Activated CD8-positive, alpha-beta memory T cell treated with anti-CD3 and anti-CD28 coated beads, Interleukin-2, amount 50 U/mL, for 24 hours (primary cell): ENCODE data around the gene LIX1L.
A peak's percentile ranks its signal among the peaks of the same experiment; 100 is the strongest.

Experiments used
- DNase-seq: peaks from one replicate; pipeline ENCODE4 v3.0.0-alpha.2; 2020; ENCODE audit errors: extremely low read depth

LIX1L gene

GRCh38 chr1:145985502-145986439, 28.0 kb upstream of the LIX1L start:
- no peak for DNase-seq

DNA sequence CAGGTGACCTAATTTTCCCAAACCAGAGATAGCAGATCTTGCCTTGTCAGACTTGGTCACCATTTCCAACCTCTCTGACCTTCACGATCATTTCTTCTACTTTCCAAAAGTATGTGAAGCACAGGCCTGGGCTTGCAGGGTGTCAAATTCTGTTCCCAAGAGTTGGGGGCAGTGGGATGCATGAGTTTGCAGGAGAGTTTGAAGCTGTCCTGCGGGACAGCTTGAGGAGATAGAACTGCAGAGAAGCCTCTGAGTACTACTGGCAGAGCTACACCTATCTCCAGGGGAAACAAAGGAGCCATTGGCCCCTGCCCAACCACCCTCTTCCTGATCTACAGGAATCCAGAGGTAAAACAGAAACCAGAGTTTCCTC, 27.3 kb upstream of the LIX1L start:
- no peak for DNase-seq

GRCh38 chr1:145983960-145984830, 26.4 kb upstream of the LIX1L start:
- DNase-seq, result no peak

DNA sequence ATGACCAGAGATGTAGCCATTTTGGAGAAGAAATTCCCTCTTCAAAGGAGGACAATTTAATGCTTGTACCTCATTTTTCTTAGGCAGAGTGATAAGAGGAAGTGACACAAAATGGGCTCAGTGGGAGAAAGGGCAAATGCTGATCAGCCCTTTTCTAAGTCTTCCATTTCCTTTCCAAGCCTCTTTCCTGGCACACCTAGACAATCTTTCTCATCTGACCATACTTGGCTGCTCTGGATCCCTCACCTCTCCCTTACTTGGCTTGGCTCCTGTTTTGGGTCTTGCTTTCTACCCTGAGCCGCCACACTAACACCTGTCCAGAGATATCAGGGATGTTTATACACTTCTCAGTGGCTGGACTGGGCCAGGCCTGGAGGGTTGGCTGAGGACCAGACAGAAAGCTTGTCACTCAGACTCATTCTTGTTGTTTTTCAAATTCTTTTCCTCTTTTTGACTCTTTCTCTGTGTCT, 25.4 kb upstream of the LIX1L start:
- DNase-seq, result no peak

GRCh38 chr1:145982010-145982723, 24.4 kb upstream of the LIX1L start:
- DNase-seq, result no peak

- DNase-seq, result no peak
Measured at GRCh38 chr1:145980457-145980994, 22.7 kb upstream of the LIX1L start.

DNA sequence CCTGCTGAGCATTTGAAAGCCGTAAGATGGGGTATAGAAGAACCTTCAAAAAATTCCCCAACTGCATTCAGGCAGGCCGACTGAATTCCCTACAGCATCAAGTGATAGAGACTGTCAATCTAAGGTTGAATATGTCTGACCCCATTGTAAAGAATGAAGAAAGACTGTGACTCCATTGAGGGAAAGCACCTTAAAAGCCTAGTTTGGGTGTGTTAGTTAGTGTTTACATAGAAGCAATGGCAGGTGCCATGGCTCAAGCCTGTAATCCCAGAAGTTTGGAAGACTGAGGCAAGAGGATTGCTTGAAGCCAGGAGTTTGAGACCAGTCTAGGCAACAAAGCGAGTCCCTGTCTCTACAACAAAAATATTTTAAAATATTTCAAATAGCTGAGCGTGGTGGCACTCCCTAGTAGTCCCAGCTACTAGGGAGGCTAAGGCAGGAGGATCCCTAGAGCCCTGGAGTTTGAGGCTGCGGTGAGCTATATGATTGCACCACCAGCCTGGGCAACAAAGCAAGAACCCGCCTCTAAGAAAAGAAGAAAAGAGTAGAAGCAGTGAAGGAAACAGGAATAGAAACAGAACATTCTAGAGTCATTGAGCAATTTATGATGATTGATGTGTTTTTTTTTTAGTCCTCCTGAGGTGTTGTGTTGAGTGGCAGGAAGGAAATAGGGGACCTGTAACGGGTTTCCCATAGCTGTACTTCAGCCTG, 22.1 kb upstream of the LIX1L start:
- no peak for DNase-seq

GRCh38 chr1:145978854-145979745, 21.3 kb upstream of the LIX1L start:
- peak; percentile 68 for DNase-seq

- DNase-seq, result no peak
Measured at GRCh38 chr1:145978471-145978853, 20.6 kb upstream of the LIX1L start.

GRCh38 chr1:145977486-145978470, 20.0 kb upstream of the LIX1L start:
- no peak for DNase-seq

DNA sequence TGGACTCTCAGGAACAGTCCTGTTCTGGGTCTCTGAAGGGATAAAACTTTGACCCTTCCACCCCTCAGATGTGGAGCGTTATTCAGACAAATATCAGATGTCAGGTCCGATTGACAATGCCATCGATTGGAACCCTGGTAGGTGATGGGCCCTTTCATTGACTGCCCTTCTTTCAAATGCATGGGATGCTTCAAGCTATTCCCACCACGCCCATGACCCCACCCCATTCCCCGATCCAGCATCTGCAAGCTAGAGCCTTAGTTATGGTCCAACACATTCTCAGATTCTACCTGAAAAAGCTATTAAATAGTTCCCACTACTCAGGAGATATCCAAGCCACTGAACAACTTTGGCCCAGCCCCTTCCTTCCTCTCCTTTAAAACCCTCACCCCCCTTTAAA, 19.2 kb upstream of the LIX1L start:
- no peak for DNase-seq

- DNase-seq, result no peak
Measured at GRCh38 chr1:145975216-145975615, 17.4 kb upstream of the LIX1L start.

DNA sequence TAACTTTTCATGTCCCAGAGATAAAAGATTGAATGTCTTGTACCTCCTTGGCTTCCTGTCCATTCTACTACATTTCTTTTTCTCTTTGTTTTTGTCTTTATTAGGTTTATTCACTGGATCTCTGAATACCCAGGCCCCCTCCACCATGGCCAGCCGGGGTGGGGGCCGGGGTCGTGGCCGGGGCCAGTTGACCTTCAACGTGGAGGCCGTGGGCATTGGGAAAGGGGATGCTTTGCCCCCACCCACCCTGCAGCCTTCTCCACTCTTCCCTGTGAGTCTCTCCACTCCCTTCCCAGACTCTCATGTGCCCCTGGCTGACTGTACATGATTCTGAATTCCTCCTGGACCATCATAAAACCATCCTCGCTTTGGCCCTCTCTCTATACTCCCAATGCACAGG, 16.9 kb upstream of the LIX1L start:
- DNase-seq, result no peak

DNA sequence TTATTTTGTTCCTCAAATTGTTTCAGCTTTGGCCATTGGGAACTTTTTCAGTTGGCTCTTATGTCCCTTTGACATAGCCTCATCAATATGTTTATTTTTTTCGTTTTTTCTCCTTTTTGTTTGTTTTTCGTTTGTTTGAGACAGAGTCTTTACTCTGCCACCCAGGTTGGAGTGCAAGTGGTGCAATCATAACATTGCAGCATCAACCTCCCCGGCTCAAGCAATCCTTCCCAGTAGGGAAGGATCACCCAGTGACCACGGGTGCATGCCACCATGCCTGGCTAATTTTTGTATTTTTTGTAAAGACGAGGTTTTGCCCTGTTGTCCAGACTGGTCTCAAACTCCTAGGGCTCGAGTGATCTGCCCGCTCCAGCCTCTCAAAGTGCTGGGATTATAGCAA, 14.8 kb upstream of the LIX1L start:
- no peak for DNase-seq

GRCh38 chr1:145967288-145967687, 9.5 kb upstream of the LIX1L start:
- DNase-seq, result no peak

GRCh38 chr1:145965119-145965744, 7.4 kb upstream of the LIX1L start:
- DNase-seq, result no peak

DNA sequence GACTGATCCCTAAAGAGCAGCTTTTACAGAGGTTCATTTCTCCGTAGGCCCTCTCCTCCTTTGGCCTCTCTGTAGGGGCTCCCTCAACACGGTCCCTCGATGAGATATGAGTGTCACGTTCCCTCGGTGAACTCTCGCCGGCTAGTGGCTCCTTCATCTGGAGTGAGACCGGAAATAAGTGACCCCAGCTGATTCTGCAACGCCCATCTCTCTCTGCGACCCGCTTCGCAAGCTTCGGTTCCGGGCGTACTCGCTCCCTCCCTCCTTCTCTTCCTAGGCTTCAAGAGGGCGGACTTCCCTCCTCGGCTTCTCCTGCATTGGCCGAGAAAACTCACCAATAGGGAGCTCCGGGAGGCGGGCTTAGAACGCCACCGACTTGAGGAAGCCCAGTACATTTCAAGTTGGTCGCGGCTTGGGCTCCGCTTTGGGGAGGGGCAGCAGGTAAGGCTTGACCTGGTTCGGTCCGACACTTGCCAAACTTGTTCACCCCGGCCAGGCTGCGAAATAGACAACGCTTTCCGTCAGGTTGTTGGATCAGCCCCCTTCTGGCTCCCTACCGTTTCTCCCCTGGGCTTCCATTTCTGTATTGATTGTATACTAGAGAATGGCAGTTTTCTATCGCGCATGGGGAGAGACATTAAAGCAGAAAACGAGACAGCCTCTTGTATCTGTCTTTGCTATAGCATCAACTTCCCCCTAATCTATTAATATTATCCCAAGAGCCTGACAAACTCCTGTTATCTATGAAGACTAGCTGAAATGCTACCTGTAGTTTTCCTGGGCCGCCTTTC, 6.7 kb upstream of the LIX1L start, which contains the start of the genes ANKRD34A and POLR3GL:
Gene ANKRD34A, minus strand, starts transcription at position 248 of the 791 bp plus-strand sequence. CDS start 2,816 bp downstream, outside the sequence.
Gene POLR3GL, plus strand, starts transcription at position 363 of the 791 bp plus-strand sequence. CDS start 10,176 bp downstream, outside the sequence.
- peak; percentile 84 for DNase-seq
